Vagina (tissue), 2 donors: ENCODE results near the gene ZNF732.

ENCODE experiments used
- CTCF ChIP-seq, 3 experiments: fragments of 450-650 bp in 2 of 3; fragments of 200-600 bp in 1 of 3; sonication (generic) in 1 of 3; IDR thresholded peaks; one replicate each; pipeline ENCODE4 v1.5.1; 2017 to 2019; ENCODE audit warnings: antibody characterized with exemption in 3 of 3, mild to moderate bottlenecking in 2 of 3, moderate library complexity in 2 of 3
- POLR2A ChIP-seq, 2 donors: fragments of 450-650 bp; IDR thresholded peaks; one replicate each; pipeline ENCODE4 v1.6.1; 2017; ENCODE audit warnings: antibody characterized with exemption in 2 of 2, mild to moderate bottlenecking in 2 of 2, moderate library complexity in 2 of 2

GRCh38 chr4:273309-274017 is 31.8 kb downstream of the ZNF732 start:
- TF ChIP-seq POLR2A (IDR thresholded peaks at IDR 0.05), result no peak
- TF ChIP-seq CTCF (IDR thresholded peaks at IDR 0.05), result no peak
